Measurements from ENCODE around the gene CEP135. TPM values are rescaled to one million over a fixed set of nuclear protein-coding genes. Genes with fewer than 3 reads are reported as not detected.

CEP135 gene
- total and polyA plus RNA-seq, 11 donors = 1.4 to 6.3 (median 2.4) TPM

DNA sequence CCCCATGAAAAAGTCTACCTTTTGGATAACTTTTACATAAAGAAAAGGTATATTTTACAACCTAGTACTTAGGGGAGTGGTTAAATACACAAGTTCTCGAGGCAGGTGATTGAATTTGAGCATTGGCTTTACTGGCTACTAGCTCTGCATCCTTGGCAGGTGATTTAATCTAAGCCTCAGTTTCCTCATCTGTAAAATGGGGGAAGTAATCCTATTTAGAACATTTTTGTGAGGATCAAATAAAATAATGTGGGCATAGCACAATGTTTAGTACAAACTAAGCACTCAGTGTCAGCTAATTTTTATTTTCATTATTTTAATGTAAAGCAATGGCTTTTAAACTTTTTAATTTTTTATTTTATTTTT lies 102.9 kb downstream of the CEP135 start:
- WGBS, 4 donors = 92 to 98% (median 95%) methylated on average over 1 of the region's 1 CpG
- no peak for DNase-seq
- H3K27me3 ChIP-seq = peaks cover 2 to 75% (median 27%) of the 10 kb centered on the region in 9 donors

DNA sequence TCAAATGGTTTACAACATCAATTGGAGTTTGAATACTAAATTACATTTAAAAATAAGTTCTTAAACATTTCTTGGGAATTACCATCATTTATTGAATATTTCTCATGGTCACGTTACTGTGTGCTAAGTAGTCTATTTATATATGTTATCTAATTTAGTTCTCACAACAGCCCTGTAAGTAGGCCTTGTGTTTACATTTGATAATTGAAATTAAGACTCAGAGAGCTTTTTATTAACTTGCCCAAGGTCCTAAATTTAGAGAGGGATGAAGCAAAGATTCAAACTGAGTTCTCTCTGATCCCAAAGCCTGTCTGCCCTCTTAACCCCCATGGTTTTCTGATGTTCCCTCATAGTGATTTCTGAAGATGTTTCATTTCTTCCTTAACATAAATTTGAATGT lies 103.7 kb downstream of the CEP135 start:
- WGBS, 4 donors = 67 to 80% (median 72%) methylated on average over 1 of the region's 1 CpG
- Histone ChIP-seq H3K4me3 (no peak overlapping the region), H3K9me3 (no peaks in the 10 kb centered on the region), H3K27me3 (peaks cover 2 to 75% (median 27%) of the 10 kb centered on the region in 9 donors), H3K27ac (no peak overlapping the region), H3K36me3 (no peaks in the 10 kb centered on the region), H3K4me1 (peaks cover 0 to 18% (median 5%) of the 10 kb centered on the region in 12 donors)
- ATAC-seq (no peak), DNase-seq (no peak)
- intact Hi-C loops (cut with DNase I) = loop anchor here in 1 of 10 donors (10.0 kb wide), 1 partner anchor 252 kb away; no protein-coding TSS in a partner anchor
- no peak for TF ChIP-seq POLR2A (IDR thresholded peaks at IDR 0.05)
- TF ChIP-seq, protein P1, sequence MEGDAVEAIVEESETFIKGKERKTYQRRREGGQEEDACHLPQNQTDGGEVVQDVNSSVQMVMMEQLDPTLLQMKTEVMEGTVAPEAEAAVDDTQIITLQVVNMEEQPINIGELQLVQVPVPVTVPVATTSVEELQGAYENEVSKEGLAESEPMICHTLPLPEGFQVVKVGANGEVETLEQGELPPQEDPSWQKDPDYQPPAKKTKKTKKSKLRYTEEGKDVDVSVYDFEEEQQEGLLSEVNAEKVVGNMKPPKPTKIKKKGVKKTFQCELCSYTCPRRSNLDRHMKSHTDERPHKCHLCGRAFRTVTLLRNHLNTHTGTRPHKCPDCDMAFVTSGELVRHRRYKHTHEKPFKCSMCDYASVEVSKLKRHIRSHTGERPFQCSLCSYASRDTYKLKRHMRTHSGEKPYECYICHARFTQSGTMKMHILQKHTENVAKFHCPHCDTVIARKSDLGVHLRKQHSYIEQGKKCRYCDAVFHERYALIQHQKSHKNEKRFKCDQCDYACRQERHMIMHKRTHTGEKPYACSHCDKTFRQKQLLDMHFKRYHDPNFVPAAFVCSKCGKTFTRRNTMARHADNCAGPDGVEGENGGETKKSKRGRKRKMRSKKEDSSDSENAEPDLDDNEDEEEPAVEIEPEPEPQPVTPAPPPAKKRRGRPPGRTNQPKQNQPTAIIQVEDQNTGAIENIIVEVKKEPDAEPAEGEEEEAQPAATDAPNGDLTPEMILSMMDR (IDR thresholded peaks at IDR 0.05) = no peak

More for the DNA sequence above, 102.9 kb downstream of the CEP135 start:
- intact Hi-C loops (cut with DNase I) = loop anchor here in 1 of 10 donors (10.0 kb wide), 1 partner anchor 253 kb away; no protein-coding TSS in a partner anchor
- ATAC-seq = no peak
- TF ChIP-seq, protein P1 (IDR thresholded peaks at IDR 0.05) = no peak
- TF ChIP-seq POLR2A (IDR thresholded peaks at IDR 0.05) = no peak
- no peak overlapping the region for H3K4me3 ChIP-seq
- H3K36me3 ChIP-seq = no peaks in the 10 kb centered on the region
- no peaks in the 10 kb centered on the region for H3K9me3 ChIP-seq
- H3K4me1 ChIP-seq = peaks cover 0 to 18% (median 5%) of the 10 kb centered on the region in 12 donors
- H3K27ac ChIP-seq = no peak overlapping the region

DNA sequence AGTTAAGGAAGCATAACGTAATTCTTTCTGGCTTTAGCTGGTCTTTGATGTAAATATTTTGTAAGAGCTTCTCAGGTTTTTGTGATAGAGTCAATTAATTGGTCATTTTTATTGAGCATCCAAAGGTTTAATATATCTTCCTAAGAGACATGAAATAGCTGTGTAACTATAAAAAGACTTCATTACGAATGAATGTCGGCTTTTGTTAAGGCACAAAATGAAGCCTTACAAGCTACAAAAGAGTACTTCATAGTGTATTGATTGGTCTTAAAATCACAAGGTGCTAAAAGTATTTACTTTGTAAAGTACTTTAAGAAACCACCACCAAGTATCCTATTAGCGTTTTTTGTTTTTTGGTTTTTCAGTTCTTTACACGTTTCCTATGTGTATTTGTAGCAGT lies 104.2 kb downstream of the CEP135 start:
- WGBS, 4 donors = 82 to 95% (median 90%) methylated on average over 5 of the region's 5 CpGs
- Histone ChIP-seq H3K4me3 (no peak overlapping the region), H3K36me3 (no peaks in the 10 kb centered on the region), H3K4me1 (peaks cover 0 to 18% (median 5%) of the 10 kb centered on the region in 12 donors), H3K27ac (no peak overlapping the region), H3K27me3 (peaks cover 2 to 75% (median 27%) of the 10 kb centered on the region in 9 donors), H3K9me3 (no peaks in the 10 kb centered on the region)
- DNase-seq (no peak), ATAC-seq (no peak)
- TF ChIP-seq, protein P1 (IDR thresholded peaks at IDR 0.05) = no peak
- no peak for TF ChIP-seq POLR2A (IDR thresholded peaks at IDR 0.05)
- intact Hi-C loops (cut with DNase I) = loop anchor here in 1 of 10 donors (10.0 kb wide), 1 partner anchor 252 kb away; no protein-coding TSS in a partner anchor

DNA sequence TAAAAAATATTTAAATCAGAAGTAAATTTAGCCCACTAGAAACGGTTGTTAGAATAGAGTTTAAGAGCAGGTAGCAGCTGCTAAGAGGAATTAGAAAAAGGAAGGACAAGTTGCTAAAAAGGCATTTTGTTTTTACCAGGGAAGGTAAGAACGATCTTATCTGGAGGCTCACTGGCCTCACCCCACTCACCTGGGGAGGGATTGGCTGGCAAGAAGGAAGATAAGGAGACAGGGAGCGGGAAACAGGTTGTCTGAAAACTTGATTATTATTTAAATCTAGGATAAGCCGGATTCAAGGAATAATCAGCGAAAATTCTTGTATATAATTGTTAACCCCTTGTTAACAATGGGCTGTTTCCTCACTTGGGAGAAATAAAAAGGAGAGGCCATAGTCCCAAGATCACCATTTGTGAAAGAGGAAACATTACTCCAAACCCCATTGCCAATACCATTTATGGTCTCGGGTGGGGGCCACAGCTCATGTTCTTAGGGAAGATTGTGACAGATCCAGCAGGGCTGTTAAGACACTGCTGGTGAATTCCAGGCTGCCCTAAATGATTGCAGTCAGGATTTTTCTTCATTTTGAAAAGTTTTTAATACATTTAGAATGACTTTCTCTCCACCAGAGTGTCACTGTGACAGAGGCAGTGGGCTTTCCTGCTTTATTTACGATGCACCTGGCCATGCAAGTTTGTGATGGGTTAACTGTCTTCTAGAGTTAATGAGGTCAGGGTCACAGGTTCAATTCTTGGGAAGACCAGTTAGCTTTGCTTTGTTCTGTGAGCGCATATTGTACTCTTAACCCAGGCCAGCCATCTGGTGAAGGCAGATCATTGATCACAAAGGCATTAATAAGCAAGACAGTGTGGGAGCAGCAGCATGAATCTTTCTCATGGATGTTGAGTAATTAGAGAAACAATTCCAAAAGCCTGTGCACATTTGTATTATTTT lies 106.6 kb downstream of the CEP135 start:
- peaks cover 0 to 73% (median 19%) of the 10 kb centered on the region in 9 donors for H3K27me3 ChIP-seq
- H3K36me3 ChIP-seq = no peaks in the 10 kb centered on the region
- WGBS, 4 donors = 61 to 68% (median 66%) methylated on average over 8 of the region's 8 CpGs
- intact Hi-C loops (cut with DNase I) = loop anchor here in 1 of 10 donors (10.0 kb wide), 1 partner anchor 249 kb away; no protein-coding TSS in a partner anchor
- H3K9me3 ChIP-seq = no peaks in the 10 kb centered on the region
- no peak overlapping the region for H3K27ac ChIP-seq
- H3K4me3 ChIP-seq = no peak overlapping the region
- no peak for DNase-seq
- TF ChIP-seq, protein P1 (IDR thresholded peaks at IDR 0.05) = no peak
- TF ChIP-seq POLR2A (IDR thresholded peaks at IDR 0.05) = no peak
- H3K4me1 ChIP-seq = no peaks in the 10 kb centered on the region
- ATAC-seq = no peak
